ENCODE data around the gene BTBD19. TPM values are rescaled to one million over a fixed set of nuclear protein-coding genes. Genes with fewer than 3 reads are reported as not detected.
A peak's percentile ranks its signal among the peaks of the same experiment; 100 is the strongest.
"Not testable (repeated sequence)": the region's sequence is repeated elsewhere in the genome, so short reads cannot be mapped to it uniquely, and the experiment has no call there.

Gene BTBD19
- total RNA-seq, 1 donor from 2014 or later, result 8.7 TPM

GRCh38 chr1:44822131-44822701, 13.9 kb downstream of the BTBD19 start:
- Histone ChIP-seq H3K4me1 (peaks cover 26% of the 10 kb centered on the region), H3K9me3 (no peaks in the 10 kb centered on the region), H3K4me3 (no peak overlapping the region), H3K27ac (no peak overlapping the region), H3K27me3 (ENCODE audit: low read depth) (no peaks in the 10 kb centered on the region), H3K36me3 (no peaks in the 10 kb centered on the region)
- intact Hi-C loops (cut with DNase I), result no loop called here
- no peak for ATAC-seq
- DNase-seq, result no peak
- no peak for TF ChIP-seq CTCF (IDR thresholded peaks at IDR 0.05)

- intact Hi-C loops (cut with DNase I), result no loop called here
- peaks cover 26% of the 10 kb centered on the region for H3K4me1 ChIP-seq
- TF ChIP-seq CTCF (IDR thresholded peaks at IDR 0.05), result no peak
- H3K27ac ChIP-seq, result no peak overlapping the region
- no peaks in the 10 kb centered on the region for H3K9me3 ChIP-seq
- no peak overlapping the region for H3K4me3 ChIP-seq
- no peak for ATAC-seq
- DNase-seq, result no peak
- H3K27me3 ChIP-seq (ENCODE audit: low read depth), result no peaks in the 10 kb centered on the region
- no peaks in the 10 kb centered on the region for H3K36me3 ChIP-seq
These were observed 14.7 kb downstream of the BTBD19 start for GRCh38 chr1:44822981-44823451.

DNA sequence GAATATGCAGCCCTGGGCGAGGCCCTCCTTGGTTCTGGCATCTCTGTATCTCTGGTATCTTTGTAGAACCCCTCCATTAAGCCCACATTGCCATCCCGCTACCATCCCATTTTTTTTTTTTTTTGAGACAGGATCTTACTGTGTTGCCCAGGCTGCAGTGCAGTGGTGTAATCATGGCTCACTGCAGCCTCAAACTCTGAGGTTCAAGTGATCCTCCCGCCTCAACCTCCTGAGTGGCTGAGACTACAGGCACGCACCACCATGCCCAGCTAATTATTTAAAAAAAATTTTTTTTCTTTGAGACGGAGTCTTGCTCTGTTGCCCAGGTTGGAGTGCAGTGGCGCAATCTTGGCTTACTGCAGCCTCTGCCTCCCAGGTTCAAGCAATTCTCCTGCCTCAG, 16.1 kb downstream of the BTBD19 start:
- H3K36me3 ChIP-seq; ATAC-seq; H3K9me3 ChIP-seq; intact Hi-C loops (cut with DNase I); H3K27ac ChIP-seq; H3K27me3 ChIP-seq (ENCODE audit: low read depth); H3K4me3 ChIP-seq; DNase-seq: not testable (repeated sequence)
- peaks cover 18% of the 10 kb centered on the region for H3K4me1 ChIP-seq

- ATAC-seq, result peak; percentile 64 to 81
- H3K4me3 ChIP-seq, result peak overlapping the region; percentile 17
- TF ChIP-seq CTCF (IDR thresholded peaks at IDR 0.05), result no peak
- intact Hi-C loops (cut with DNase I), result no loop called here
- H3K36me3 ChIP-seq, result no peaks in the 10 kb centered on the region
- peaks cover 23% of the 10 kb centered on the region for H3K4me1 ChIP-seq
- H3K27ac ChIP-seq, result peak overlapping the region; percentile 72
- H3K9me3 ChIP-seq, result no peaks in the 10 kb centered on the region
- DNase-seq, result peak; percentile 79
- no peaks in the 10 kb centered on the region for H3K27me3 ChIP-seq (ENCODE audit: low read depth)
These were observed 18.3 kb downstream of the BTBD19 start for GRCh38 chr1:44826375-44827196.

DNA sequence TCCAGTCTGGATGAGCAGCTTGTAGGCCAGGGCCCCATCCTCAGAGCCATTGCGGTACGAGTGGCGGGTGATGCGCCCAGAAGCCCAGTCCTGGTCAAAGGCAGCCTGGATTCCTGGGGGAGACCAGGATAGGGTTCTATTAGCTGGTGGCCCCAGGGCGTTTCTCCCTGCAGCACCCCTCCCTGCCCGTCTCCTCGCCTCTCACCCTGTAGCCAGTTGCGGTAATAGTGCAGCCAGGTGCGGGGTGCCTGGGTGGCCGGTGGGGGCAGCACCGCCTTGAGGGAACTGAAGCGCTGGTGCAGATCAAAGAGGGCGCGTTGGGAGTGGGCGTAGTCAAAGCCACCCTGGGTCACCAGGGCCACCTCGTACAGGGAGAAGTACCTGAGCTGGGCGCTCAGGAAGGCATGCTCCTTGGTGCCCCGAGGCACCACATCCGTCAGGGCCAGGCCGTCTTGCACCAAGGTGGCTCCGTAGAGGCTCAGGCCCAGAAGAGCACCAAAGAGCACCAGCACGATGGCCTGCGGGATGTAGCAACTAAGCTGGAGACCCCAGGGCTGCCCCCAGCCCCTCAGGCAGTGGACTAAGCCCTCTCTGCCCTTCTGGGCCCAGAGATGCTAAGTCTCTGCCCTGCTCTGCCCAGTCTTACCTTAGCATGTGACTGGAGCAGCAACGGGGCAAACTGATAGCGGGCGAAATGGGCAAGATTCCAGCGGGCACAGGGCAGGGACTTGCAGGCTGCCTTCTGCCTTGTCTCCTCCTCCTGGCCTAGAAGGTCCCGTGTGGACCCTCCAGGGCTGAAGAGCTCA, 19.1 kb downstream of the BTBD19 start:
- H3K36me3 ChIP-seq, result no peaks in the 10 kb centered on the region
- no peaks in the 10 kb centered on the region for H3K9me3 ChIP-seq
- no peak for ATAC-seq
- no peaks in the 10 kb centered on the region for H3K27me3 ChIP-seq (ENCODE audit: low read depth)
- no peak for DNase-seq
- peaks cover 26% of the 10 kb centered on the region for H3K4me1 ChIP-seq
- no peak overlapping the region for H3K4me3 ChIP-seq
- H3K27ac ChIP-seq, result peak overlapping the region; percentile 72
- intact Hi-C loops (cut with DNase I), result no loop called here
- TF ChIP-seq CTCF (IDR thresholded peaks at IDR 0.05), result no peak

Data from lower lobe of right lung (tissue), 2 donors.